T-helper 9 cell (primary cell): Measurements from ENCODE around the gene TNRC6B.
"Not testable (repeated sequence)": the region's sequence is repeated elsewhere in the genome, so short reads cannot be mapped to it uniquely, and the experiment has no call there.

Experiments used
- DNase-seq: peaks from one replicate; pipeline ENCODE4 v3.0.0-alpha.2; 2020
- total RNA-seq, 2 donors: gene quantifications; one replicate each; lab custom pipeline; 2026; lab: John Stamatoyannopoulos, UW

TNRC6B gene, protein sequence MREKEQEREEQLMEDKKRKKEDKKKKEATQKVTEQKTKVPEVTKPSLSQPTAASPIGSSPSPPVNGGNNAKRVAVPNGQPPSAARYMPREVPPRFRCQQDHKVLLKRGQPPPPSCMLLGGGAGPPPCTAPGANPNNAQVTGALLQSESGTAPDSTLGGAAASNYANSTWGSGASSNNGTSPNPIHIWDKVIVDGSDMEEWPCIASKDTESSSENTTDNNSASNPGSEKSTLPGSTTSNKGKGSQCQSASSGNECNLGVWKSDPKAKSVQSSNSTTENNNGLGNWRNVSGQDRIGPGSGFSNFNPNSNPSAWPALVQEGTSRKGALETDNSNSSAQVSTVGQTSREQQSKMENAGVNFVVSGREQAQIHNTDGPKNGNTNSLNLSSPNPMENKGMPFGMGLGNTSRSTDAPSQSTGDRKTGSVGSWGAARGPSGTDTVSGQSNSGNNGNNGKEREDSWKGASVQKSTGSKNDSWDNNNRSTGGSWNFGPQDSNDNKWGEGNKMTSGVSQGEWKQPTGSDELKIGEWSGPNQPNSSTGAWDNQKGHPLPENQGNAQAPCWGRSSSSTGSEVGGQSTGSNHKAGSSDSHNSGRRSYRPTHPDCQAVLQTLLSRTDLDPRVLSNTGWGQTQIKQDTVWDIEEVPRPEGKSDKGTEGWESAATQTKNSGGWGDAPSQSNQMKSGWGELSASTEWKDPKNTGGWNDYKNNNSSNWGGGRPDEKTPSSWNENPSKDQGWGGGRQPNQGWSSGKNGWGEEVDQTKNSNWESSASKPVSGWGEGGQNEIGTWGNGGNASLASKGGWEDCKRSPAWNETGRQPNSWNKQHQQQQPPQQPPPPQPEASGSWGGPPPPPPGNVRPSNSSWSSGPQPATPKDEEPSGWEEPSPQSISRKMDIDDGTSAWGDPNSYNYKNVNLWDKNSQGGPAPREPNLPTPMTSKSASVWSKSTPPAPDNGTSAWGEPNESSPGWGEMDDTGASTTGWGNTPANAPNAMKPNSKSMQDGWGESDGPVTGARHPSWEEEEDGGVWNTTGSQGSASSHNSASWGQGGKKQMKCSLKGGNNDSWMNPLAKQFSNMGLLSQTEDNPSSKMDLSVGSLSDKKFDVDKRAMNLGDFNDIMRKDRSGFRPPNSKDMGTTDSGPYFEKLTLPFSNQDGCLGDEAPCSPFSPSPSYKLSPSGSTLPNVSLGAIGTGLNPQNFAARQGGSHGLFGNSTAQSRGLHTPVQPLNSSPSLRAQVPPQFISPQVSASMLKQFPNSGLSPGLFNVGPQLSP (N-terminal part only)
- 304 to 316 reads per million in 2 donors for total RNA-seq

DNA sequence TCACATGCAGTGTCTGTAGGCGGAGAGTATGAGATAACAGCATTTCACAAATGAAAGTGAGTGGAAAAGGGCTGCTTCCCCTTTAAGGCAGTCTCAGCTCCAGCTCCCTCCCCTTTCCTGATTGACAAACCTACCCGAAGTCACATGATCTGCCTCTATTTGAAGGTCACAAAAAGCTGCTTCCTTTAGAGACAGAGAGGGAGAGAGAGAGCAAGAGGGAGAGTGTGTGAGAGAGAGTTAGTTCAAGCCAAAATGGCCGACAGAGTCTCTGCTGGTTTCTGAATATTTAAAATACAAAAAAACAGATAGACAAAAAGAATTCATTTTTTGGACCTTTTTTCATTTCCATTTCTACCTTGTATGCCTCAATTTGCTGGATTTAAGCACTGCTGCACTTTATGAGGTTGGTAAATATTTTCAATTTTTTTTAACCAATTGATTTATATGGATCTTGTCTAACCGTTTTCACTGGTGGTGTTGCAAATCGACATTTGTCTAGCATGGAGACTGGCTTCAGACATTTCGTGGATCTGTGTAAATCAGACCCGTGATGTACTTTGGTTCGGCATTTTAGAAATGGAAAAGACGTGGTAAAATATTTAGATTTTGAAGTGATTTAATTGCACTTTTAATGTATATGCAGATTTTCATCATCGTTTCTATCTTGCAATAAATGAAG is at the start of gene TNRC6B:
TSS of gene TNRC6B (plus strand) at position 188 of the 679 bp plus-strand sequence. CDS start at position 399, 211 bp downstream.
- DNase-seq: peak; percentile 45

GRCh38 chr22:40128989-40129388 is 48.7 kb upstream of the TNRC6B start:
- DNase-seq: no peak

- no peak for DNase-seq
Measured at GRCh38 chr22:40137132-40137531, 40.6 kb upstream of the TNRC6B start.

GRCh38 chr22:40138866-40139265 is 38.9 kb upstream of the TNRC6B start:
- DNase-seq: no peak

DNA sequence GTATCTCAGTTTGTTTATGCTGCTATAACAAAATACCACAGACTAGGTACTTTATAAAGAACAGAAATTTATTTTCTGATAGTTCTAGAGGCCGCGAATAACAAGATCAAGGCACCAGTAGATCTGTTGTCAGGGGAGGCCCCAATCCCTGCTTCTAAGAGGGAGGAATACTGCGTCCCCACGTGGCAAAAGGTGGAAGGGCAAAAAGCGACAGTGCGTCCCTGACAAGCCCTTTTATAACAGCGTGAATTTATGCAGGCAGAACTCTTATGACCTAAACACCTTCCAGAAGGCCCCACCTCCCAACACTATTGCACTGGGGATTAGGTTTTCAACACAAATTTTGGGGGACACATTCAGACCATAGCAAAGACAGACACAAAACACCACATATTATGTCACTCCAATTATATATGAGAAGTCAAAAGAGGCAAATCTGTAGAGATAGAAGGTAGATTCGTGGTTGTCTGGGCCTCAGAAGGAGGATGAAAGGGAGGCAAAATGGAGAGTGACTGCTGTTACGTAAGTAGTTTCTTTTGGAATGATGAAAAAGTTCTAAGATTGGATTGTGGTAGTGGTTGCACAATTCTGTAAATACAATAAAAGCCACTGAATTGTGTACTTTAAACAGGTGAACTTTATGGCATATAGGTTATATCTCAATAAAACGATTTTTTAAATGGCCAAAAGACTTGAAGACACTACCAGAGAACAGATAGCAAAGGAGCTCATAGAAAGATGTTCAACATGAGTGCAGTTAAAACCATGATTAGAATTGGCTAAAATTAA is 30.1 kb upstream of the TNRC6B start:
- DNase-seq: no peak

DNA sequence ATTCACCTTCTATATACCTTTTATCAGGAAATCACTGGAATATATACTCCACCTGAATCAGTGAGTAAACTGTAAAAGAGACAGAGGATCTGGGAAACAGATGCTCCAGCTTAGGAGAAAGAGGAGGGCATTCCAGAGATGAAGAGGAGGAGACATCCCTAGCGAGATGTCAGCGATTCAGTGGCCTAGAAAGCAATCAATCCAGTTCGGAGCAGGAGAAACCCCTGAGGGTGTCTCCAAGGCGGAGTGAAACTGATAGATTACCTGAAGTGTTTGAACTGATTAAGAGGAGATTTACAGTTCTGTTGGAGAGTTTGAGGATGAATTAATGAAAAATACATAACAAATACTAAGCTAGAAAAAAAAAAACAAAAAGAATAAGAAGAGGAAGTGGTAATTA is 24.5 kb upstream of the TNRC6B start:
- DNase-seq: no peak

- DNase-seq: no peak
Measured at GRCh38 chr22:40153705-40154104, 24.0 kb upstream of the TNRC6B start.

DNA sequence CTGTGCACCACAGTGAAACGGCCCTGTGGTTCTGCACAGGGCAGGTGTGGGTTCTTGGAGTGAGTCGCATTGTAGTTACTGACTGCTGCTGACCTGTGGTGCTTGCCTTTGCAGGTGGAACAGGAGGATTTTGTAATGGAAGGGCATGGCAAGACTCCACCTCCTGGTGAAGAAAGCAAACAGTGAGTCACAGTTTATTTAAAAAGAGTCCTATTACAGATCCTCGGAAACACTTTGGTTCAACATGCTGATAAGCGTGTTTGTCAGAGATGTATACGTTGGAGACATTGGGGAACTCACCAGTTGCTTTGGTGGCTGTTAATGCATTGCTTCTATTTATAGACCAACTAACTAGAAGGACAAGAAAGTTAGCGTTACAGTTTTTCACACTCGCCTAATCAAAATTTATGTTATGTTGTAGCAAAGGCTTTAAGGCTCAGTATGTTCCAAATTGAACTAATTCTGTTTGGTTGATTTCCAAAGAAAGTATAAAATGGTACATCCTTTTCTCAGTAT is 21.7 kb upstream of the TNRC6B start:
- no peak for DNase-seq

DNA sequence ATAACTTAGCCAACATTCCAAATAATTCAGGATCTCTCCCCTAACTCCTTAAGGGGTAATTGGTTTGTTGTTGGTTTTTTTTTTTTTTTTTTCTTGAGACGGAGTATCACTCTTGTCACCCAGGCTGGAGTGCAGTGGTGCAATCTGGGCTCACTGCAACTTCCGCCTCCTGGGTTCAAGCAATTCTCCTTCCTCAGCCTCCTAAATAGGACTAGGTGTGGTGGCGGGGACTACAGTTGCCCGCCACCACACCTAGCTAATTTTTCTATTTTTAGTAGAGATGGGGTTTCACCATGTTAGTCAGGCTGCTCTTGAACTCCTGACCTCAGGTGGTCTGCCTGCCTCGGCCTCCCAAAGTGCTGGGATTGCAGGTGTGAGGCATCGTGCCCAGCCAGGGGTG is 21.0 kb upstream of the TNRC6B start:
- DNase-seq: not testable (repeated sequence)

DNA sequence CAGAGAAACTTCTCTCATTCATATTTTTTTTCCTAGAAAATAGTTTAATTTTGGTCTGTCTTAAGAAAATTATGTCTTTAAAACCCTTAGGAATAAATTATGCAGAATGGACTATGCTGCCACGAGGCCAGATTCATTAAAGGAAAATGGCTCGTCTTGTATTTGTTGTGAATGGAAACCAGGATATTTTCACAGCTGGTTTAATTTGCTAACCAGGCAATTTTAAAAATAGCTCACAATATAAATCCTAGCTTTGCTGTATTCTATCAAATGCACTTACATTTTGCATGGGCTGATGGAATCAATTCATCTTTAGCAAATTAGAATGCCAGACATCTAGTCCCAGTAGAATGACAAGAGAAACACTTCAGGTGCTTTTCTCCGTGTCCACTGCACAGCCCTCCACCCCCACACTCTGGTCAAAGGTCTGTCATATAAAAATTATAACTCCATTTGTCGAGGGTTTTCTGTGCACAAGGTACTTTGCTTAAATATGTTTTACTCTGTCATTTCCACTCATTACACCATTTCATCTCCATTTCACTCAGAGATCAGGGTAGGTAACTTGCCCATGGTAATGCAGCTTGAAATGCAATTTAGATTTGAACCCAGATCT is 20.3 kb upstream of the TNRC6B start:
- no peak for DNase-seq

DNA sequence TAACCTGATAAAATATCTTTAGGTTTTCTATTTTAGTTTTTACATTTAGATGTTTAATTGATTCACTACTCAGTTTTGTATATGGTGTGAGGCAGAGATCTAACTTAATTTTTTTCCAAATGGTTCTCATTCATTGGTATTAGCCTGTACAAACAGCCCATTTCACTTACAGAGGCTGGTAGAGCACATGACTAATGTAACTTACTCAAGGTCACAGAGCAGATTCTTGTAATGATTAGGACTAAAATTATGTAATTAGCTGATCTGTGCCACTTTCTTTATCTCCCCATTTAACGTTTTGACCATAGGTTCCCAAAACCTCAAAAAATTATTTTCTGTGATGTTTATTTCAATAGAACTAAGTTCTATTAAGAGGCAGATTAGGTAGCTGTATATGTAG is 16.5 kb upstream of the TNRC6B start:
- DNase-seq: no peak

GRCh38 chr22:40165537-40165936 is 12.2 kb upstream of the TNRC6B start:
- not testable (repeated sequence) for DNase-seq

GRCh38 chr22:40175611-40176244 is 2.0 kb upstream of the TNRC6B start:
- no peak for DNase-seq

DNA sequence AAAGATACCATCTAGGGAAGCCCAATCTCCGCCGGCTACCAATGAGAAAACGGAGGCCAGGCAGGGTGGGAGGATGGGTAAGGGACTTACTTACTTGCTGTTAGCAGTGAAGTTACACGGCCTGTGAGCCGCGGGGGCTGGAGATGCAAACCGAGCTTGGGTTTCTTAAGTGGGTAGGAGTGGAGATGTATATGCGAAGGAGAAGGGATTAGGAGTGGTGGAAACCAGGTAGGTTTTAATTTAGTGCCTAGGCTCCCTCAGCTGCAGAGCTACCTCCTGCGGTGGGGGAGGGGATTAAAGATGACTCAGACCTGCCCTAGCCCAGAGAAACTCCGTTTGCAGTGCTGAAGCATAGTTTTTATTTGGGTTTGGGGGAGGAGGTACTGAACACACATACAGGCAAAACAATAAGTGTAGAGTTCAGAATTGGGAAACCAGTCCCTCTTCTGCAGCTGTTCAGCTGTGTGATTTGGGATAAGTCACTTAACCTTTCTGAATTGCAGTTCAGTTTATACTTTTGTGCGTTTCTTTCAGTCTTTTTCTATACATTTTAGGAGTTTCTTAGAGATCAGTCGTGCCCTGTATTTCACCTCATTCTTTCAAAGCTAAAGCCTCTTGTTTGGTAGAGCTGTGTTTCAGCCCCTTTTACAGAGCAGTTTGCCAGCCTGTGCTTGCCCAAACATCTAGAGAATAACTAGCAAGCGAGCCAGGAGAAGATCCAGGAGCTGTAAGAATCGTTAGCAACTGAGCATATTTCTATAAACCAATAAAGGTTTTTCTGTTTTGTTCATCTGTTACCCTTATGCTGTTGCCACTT is 596 bp upstream of the TNRC6B start:
- peak; percentile 52 for DNase-seq

DNA sequence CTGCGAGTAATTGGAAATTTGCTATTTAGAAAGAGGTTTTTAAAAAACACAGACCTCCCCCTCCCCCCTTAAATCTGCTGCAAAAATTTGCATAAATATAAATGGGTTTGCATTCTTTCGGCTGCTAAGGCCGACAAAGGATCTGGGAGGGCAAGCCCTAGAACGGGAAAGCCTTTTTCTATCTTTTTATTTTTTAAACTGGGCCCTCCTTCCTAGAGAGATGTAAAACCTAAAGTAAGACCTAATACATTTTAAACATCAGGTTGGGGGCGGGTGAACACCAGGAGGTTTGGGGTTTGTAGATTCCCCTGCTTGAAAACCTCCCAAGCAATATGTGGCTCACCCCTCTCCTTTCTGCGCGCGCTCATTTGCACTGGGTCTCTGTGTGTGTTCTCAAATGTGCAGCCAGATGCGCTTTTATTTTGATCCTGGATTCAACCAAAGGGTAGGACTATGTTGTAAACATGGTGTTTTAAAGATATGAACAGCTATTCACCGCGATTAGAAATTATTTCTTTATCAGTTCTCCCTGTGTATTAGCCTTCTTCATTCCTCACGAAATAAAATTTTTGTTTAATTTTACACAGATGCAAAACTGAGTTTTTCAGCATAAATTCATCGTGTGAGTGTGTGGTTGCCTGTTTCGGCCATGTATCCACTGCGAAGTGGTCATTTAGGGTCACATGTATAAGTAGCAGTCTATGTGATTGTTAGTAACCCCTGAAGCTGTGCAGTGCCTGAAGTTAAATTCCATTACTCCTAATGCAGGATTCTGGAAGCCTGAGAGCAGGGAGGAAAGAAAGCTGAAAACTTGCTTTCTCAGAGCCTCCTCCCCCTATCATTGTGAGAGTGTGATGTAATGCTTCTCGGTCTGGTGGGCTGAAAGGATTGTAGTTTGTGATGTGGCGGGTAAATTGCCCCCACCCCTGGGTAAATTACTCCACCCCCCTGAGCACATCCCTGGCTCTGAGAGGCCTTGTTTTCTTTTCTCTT is 988 bp downstream of the TNRC6B start:
- no peak for DNase-seq

- no peak for DNase-seq
Measured at GRCh38 chr22:40179526-40179925, 1.8 kb downstream of the TNRC6B start.

DNA sequence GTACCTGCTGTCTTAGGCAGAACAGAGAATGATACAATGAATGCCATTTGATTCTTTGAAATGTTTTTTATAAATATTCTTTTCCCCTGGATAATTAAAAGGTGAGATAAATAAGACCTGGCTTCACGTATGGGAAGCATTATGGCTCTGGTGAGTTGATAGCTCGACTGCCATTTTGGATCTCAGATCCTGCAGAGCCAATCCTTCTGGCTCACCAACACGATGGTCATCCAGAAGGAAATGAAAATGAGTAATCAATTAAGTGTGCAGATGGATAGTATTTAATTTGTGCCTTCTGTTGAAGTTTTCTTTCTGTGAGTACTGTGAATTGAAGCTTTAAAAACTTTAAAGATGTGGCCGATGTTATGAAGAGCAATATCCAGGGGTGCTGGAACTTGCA is 2.7 kb downstream of the TNRC6B start:
- no peak for DNase-seq

GRCh38 chr22:40181323-40181722 is 3.6 kb downstream of the TNRC6B start:
- DNase-seq: no peak
